GM18873 (cell line): ENCODE data around the gene DLX5.

ENCODE experiments used
- ATAC-seq: cut with Tn5 transposase; IDR thresholded peaks from one replicate; pipeline ENCODE4 v1.9.1; 2021; ENCODE audit warnings: mild to moderate bottlenecking, moderate library complexity, moderate number of reproducible peaks; ENCODE audit not compliant: unreplicated experiment, low FRiP score

The DLX5 gene

GRCh38 chr7:97006055-97006815 is 18.4 kb downstream of the DLX5 start:
- ATAC-seq, result no peak

DNA sequence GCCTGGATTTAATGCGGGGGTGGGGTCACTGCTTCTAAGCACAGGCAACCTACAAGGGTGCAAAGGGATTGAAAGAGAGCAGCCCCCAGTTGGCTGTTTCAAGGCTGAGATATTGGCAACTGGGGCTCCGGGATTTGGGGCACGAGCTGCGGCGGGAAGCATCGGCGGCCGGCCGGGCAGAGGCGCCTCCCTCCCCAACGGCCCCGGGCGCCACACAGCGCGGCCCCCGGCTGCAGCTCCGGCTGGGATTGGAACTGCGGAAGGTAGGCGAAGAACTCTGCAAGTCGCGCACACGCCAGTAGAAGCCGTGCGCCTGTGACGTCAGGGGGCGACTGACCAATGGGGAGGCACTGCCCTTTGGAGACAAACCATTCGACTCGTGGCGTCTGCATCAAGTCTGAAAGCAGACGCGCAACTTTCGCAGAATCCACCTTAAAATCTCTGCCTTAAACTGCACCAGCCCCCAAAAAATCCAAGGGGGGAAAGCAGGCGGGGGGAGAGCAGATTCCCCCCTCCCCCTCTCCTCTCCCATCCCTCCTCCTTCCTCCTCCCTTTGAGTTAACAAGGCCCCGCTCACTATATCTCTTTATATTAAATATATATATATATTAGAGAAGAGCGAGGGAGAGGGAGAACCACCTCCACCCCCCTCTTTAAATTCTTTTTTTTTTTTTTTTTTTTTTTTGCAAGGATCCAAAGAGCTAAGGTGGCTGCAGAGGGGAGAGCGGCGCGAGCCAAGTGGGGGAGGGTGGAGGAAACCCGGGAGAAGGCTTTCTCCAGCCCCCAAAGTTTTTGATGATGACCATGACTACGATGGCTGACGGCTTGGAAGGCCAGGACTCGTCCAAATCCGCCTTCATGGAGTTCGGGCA is 19.2 kb downstream of the DLX5 start, which contains the start of gene DLX6:
Gene DLX6 (plus strand): TSS at position 371 of the 872 bp plus-strand sequence. CDS start 425 bp downstream, at position 796.
- no peak for ATAC-seq

DNA sequence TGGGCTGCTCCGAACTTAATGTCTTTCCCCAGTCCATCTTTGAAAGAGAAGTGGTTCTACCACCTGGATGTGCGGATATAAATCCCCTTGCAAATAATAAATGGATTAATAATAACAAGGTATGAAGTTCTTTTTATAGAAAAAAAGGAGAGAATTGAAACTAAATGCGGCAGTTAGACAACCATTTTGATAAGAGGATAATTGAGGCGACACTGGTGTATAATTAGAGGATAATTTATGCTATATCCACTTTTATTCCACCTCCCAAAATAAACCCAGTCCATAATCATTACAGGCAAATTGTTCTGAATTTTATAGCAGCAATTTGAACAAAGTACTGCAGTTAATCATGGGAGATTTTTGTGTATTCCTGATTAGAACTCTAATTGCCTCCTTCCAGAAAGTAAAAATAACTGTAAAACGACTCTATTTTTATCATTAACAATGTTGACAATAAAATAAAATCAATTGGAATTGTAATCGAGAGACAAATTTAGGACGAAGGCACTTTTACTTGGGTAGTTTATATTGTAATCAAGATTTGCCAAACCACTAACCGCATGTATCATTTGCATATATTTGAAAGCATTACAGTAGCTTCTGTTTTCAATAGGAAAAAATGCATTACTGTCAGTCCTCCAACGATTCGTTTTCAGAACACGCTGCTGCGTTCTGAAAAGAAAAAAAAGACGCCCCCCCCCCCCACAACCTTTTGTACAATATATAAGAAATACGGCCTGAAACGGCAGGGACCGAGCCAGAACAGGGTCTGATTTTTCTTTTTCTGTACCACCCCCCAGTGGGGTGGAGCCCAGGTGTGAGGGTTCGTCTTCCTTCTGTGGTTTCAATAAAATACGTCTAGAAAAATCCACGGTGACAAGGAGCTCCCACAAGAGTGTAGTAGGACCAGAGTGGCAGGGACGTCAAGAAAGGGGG is 20.1 kb downstream of the DLX5 start:
- ATAC-seq, result no peak

DNA sequence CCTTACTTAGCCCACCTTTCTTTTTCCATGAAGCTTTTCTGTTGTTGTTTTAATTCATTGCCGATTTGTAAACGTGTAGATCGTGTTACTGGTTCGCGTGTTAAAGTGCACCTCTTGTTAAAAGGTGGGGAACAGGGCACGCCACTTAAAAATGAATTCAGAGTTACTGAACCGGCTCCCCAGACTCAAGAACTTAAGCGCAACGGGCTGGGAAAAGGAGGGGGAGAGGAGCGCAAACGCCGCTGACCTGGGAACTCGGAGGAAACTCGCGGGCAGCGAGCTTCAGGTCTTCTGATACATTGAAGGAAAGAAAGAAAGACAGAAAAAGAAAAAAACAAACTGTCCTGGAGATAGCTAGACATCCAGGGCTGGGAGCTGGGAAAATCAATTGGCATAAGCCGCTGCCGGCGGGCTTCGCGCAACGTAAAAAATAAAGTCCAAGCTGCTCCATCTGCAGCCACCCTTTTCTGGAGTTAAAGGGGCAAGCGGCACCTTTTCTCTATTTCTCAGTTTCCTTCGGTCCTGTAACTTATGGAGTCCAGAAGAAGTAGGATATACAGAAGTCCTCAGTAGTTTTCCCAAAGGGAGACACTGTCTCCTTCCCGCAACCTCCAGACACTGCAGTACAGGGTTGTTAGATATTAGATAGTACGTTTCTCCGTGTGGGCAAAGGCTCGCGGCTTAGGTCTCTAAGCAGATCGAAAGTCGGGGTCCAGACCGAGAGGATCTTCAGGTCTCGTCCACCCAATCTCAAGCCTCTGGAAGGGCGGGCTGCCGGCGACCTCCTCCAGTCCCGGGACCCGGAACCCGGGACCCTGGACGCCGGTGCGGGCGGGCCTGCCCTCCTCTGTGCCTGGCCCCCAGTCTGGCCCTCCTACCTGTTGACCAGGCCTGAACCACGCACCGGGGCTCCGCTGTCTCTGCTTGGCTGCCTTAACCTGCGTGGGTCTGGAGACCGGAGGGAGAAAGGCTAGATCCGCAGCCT is 21.1 kb downstream of the DLX5 start:
- no peak for ATAC-seq

- ATAC-seq, result no peak
Observed at GRCh38 chr7:97002555-97003261, 21.9 kb downstream of the DLX5 start.

DNA sequence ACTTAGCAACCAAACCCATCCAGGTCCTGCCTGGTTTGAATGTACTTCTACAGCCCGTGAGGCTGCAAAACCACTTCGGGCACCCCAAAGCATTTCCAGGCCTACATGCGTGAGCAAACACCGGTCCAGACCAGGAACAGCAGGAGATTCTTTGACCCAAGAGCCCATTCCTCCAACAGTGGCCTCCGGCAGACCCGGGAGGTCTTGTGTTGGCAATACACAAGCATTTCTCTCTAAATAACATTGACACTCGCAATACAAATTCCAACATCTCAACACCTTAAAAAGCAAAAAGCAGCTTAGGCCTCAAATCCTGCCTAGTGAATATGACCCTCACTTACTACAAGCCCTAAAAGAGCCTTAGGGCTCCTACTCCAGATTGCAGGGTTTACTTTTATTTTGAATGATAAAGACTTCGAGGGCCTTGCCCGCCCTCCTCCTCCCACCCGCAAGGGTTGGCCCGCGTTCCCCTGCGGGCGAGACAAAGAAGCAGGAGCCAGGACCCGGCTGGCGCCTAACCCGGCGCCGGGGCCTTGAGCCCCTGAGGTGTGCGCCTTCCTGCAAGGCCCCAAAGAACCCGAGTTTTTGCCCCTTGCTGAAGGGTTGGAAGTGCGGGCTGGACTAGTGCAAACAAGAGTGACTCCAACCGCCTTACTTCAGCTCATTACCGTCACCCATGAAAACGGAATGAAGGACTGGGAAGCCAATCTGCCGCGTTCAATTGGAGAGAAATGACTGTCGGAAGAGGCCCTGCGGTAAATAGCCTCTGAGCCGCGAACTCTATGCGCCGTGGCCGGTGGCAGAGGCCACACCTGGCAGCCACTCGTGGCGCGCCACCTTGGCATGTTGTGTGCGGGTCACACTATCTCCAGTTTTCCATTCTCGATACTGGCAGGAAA is 22.7 kb downstream of the DLX5 start:
- ATAC-seq, result no peak

DNA sequence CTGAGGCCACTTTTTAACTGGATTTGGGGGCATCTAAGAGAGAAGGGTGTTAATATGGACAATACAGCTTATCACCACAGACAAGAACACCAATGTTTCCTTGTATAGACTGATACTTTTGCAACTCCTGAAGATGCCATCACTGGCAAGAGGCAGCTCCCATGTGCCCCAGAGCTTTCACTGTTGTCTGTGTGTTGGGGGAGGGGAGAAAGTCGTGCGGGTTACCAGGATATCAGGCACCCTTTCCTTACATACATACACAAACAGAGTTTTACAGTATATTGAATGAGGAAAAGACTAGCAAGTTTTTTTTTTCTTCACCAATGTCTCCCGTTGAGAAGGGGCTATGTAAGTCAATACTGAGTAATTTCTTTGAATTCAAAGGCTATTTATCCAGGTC is 23.4 kb downstream of the DLX5 start:
- no peak for ATAC-seq

DNA sequence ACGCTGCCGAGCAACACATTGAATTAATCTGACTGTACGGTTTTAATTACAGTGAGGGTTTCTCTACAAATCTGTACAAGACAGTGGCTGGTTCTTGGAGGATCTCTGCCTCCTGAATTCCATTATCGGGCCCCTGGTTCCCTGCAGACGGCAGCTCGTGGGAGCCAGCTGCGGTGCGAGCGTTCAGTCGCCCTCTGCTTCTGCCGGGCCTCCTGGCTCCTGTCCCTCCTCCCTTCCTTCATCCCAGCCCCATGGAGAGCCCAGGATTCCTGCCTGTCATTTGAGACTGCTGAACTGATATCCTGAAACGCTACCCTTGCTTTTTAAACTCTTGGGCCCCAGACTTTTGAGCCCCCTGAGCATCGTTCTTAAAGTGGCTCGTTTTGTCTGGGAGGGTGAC is 25.9 kb downstream of the DLX5 start:
- no peak for ATAC-seq

DNA sequence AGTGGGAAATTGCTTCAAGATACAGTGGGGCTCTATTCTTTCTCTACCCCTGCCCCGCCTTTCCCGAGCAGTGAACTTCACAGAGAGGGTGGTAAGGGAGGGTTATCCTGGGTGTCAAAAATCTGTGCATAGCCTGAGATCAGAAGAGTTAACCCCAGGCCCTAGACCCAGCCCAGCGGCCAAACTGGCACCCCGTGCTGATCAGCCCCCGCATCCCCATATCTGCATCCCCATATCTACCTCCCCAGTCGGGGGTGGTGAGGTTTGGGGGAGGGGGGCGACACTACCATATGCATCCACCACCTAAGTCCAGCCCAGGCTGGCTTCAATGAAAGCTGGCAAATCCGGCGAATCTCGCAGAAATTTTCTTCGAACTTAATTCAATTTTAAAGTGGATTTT is 26.3 kb downstream of the DLX5 start:
- ATAC-seq, result no peak

DNA sequence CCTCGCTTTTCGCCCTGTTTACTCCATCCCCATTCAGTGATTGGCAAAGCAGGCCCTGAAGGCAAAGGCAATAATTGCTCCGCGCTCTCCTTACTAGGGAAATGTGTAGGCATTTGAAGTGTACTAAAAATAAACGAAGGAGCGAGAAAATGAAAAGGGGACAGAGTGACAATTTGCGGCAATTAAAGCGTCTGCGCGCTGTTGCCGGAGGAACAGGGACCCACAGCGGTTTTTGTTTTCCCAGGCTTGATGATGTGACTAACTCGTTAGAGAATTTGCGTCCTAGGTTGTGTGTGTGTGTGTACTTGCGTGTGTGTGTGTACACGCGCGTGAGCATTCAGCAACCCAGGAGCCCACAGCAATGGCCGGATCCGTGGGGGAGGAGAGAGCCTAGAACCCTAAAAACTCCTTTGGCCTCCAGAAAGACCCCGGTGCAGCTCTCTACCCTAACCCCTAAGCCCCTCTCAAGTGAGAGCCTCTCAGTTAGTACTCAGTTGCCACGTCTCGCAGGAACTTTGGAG is 27.1 kb downstream of the DLX5 start:
- ATAC-seq, result no peak

DNA sequence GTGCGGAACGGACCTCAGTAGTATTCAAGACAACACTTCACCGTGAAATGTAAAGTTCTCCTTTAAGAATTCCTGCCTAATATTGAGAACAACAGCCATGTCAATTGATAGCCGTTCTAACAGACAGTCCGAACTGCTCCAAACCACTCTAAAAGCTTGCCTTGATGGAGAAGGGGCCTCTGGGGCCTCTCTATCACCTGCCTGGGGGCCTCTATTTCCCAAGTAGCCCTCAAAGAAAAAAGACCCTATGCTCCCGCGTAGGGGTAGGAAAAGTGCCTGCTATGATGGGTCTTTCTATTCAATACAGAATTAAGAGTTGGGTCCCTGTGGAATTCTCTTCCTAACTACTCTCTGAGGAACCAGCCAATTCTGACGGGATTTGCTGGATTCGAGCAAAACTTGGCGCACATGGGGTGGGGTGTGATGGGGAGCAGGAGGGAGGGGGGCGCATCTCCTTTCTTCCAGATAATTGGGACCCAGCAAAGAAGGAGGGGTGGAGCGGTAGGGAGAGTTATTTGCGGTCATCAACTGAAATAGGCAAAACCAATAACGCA is 27.6 kb downstream of the DLX5 start:
- no peak for ATAC-seq

GRCh38 chr7:96996111-96996957 is 28.3 kb downstream of the DLX5 start:
- ATAC-seq, result no peak

DNA sequence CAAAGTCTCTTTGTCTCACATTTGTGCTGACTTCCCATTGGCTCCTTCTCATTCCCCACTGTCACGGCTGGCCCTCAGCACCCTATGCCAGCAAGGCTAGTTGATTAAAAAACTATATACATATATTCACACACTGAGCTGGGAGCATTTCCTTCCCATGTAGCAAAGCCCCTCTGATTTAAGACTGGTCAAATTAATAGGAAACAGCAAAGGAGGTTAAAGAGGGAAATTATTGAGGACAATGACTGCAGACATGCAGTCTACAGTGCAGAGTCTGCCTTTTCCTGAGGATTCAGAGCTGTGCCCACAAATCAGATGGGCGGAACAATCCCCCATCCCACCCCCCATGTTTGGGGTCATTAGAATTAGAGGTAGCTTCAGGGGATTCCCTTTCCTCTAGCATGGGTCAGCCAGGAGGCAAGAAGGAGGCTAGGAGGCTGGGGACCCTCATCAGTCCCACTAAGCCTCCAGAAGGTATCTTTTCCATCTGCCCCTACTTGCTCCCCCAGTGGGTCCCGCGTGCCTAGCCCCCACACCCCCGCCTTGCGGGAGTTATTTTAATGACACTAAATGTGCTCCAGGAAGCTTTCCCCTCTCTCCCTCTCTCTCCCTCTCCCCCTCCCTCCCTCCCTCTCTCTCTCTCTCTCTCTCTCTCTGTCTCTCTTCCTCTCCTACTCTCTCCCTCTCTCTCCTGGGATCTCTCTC is 29.1 kb downstream of the DLX5 start:
- no peak for ATAC-seq

GRCh38 chr7:96993980-96994379 is 30.7 kb downstream of the DLX5 start:
- ATAC-seq, result no peak

DNA sequence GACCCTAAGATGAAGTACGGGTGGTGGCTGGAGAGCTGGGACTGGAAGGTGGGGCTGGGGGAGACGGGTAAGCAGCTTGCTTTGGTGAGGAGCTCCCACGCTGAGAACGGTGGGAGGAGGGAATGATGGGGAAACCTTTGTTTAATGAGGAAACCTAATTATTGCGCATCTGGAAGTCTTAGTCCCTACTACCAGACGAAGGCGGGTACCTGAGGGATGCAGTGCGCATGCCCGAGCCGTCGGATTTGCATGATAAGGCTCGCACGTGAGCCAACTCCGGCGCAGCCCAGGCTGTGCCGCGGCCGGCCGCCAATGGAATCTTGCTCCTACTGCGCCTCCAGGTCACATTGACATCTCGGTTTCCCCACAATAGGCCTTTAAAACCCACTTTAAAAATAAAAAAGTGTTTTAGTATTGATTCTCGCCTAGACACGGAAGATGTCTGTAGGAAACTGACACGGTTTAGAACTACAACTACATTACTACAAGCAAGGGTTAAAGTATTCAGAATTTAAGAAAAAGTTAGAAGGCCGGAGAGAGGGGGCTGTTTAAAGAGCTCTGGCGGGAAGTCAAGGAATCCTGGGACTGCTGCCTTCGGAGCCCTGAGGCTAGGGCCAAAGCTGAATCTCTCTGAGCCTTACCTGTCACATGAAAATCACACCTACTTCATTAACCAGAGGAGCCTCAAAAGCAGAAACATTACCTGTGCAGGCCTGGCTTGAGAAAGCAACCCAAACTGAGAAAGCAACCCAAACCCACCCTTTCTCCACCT is 31.4 kb downstream of the DLX5 start:
- ATAC-seq, result no peak
